Transverse colon (tissue), 4 donors: ENCODE data around the gene UHRF1. TPM values are rescaled to one million over a fixed set of nuclear protein-coding genes. Genes with fewer than 3 reads are reported as not detected.

Experiments
- DNase-seq: peaks from one replicate; pipeline ENCODE4 v3.0.0-alpha.2; 2019
- H3K27ac ChIP-seq, 4 donors: fragments of 200-600 bp; sonication (generic); 2 replicates each; pipeline ENCODE4 v1.5.1; 2016 to 2018; ENCODE audit warnings: inconsistent platforms in 4 of 4
- H3K27me3 ChIP-seq: fragments of 200-600 bp; sonication (generic); 2 replicates; pipeline ENCODE4 v1.5.1; 2017; ENCODE audit warnings: inconsistent platforms
- H3K36me3 ChIP-seq, 4 donors: fragments of 200-600 bp; sonication (generic); 2 replicates each; pipeline ENCODE4 v1.5.1; 2017 to 2019; ENCODE audit warnings: inconsistent platforms in 4 of 4
- H3K4me1 ChIP-seq, 4 donors: fragments of 200-600 bp; sonication (generic); 2 replicates each; pipeline ENCODE4 v1.5.1; 2017 to 2020; ENCODE audit warnings: inconsistent platforms in 4 of 4
- H3K4me3 ChIP-seq, 4 donors: fragments of 200-600 bp; sonication (generic); 1 replicate in 1 of 4; 2 replicates in 3 of 4; pipeline versions ENCODE4 v1.5.1 to v1.6.1; 2017 to 2019; ENCODE audit warnings: inconsistent platforms in 4 of 4
- H3K9me3 ChIP-seq, 2 donors: fragments of 200-600 bp; sonication (generic); 2 replicates each; pipeline ENCODE4 v1.5.1; 2017 to 2019; ENCODE audit warnings: inconsistent platforms in 2 of 2
- EP300 ChIP-seq: sonication (generic); formaldehyde crosslinking; IDR thresholded peaks from one replicate; pipeline ENCODE4 v1.6.1; 2017; ENCODE audit warnings: antibody characterized with exemption, low read depth
- POLR2A ChIP-seq: fragments of 450-650 bp; IDR thresholded peaks from one replicate; pipeline ENCODE4 v1.6.1; 2016; ENCODE audit warnings: antibody characterized with exemption, mild to moderate bottlenecking, moderate library complexity
- POLR2AphosphoS5 ChIP-seq, 3 donors: sonication (generic); formaldehyde crosslinking; IDR thresholded peaks; one replicate each; pipeline ENCODE4 v1.6.1; 2016; ENCODE audit warnings: antibody characterized with exemption in 3 of 3
- WGBS, 2 donors: methylation state at CpG; one replicate each; pipeline ENCODE4 v1.1.5; 2018; ENCODE audit warnings: low coverage in 1 of 2; 5-methylcytosine and 5-hydroxymethylcytosine counted together
- in situ Hi-C, 4 donors: fragments of 200-750 bp; cut with MboI; loops; one replicate each; pipeline versions ENCODE4 v1.15.0 to v1.15.1; 2017; ENCODE audit warnings: low sequenced_read_pairs in 3 of 4, low pct_ligation_motif_present in 1 of 4, low pct_unique_long_range_greater_than_20kb in 1 of 4
- intact Hi-C: fragments of 100-400 bp; cut with DNase I; formaldehyde crosslinking; loops from one replicate; pipeline ENCODE4 v1.15.1; 2023; ENCODE audit warnings: low total_unique reads
- total RNA-seq, 4 donors: library from RNA; depleted of rRNA; stranded (reverse); fragments of >200 nt; gene quantifications; one replicate each; pipeline ENCODE4 v1.1.0, GENCODE V29; 2016
- TF ChIP-seq, protein P1 (sequence below), 5 experiments: fragments of 200-600 bp in 3 of 5; fragments of 450-650 bp in 2 of 5; sonication (generic) in 3 of 5; IDR thresholded peaks; 1 replicate in 2 of 5; 2 replicates in 3 of 5; pipeline ENCODE4 v1.5.1; 2016 to 2017; ENCODE audit warnings: antibody characterized with exemption in 5 of 5, inconsistent platforms in 3 of 5, mild to moderate bottlenecking in 2 of 5, moderate library complexity in 1 of 5

The UHRF1 gene
- total RNA-seq, 4 donors from 2014 or later, result 2.9 to 41.2 (median 12.0) TPM

GRCh38 chr19:5000120-5000611 lies 90.9 kb downstream of the UHRF1 start:
- in situ Hi-C loops, result no loop called here
- WGBS, 2 donors, result 84 to 87% methylated on average over 6 of the region's 6 CpGs
- TF ChIP-seq POLR2A, result no peak
- no peak for DNase-seq
- H3K27me3 ChIP-seq, result no peaks in the 10 kb centered on the region
- H3K27ac ChIP-seq, result no peak overlapping the region
- intact Hi-C loops, result no loop called here
- no peaks in the 10 kb centered on the region for H3K9me3 ChIP-seq
- no peak overlapping the region for H3K4me3 ChIP-seq
- peaks cover 0 to 14% (median 10%) of the 10 kb centered on the region in 4 donors for H3K4me1 ChIP-seq
- no peaks in the 10 kb centered on the region for H3K36me3 ChIP-seq

- H3K27ac ChIP-seq, result no peak overlapping the region
- intact Hi-C loops, result no loop called here
- H3K4me1 ChIP-seq, result peaks cover 0 to 14% (median 10%) of the 10 kb centered on the region in 4 donors
- H3K9me3 ChIP-seq, result no peaks in the 10 kb centered on the region
- TF ChIP-seq, protein P1, sequence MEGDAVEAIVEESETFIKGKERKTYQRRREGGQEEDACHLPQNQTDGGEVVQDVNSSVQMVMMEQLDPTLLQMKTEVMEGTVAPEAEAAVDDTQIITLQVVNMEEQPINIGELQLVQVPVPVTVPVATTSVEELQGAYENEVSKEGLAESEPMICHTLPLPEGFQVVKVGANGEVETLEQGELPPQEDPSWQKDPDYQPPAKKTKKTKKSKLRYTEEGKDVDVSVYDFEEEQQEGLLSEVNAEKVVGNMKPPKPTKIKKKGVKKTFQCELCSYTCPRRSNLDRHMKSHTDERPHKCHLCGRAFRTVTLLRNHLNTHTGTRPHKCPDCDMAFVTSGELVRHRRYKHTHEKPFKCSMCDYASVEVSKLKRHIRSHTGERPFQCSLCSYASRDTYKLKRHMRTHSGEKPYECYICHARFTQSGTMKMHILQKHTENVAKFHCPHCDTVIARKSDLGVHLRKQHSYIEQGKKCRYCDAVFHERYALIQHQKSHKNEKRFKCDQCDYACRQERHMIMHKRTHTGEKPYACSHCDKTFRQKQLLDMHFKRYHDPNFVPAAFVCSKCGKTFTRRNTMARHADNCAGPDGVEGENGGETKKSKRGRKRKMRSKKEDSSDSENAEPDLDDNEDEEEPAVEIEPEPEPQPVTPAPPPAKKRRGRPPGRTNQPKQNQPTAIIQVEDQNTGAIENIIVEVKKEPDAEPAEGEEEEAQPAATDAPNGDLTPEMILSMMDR (IDR thresholded peaks at IDR 0.05), result peak; percentile 51 to 60 (median 55)
- TF ChIP-seq EP300, result no peak
- H3K36me3 ChIP-seq, result no peaks in the 10 kb centered on the region
- in situ Hi-C loops, result no loop called here
- 69% methylated on average over 3 of the region's 3 CpGs; no CpG with 5 or more reads in 1 of the 2 donors for WGBS, 2 donors
- H3K27me3 ChIP-seq, result no peaks in the 10 kb centered on the region
- DNase-seq, result no peak
- H3K4me3 ChIP-seq, result no peak overlapping the region
Observed at GRCh38 chr19:5001615-5002014, 92.3 kb downstream of the UHRF1 start.

GRCh38 chr19:5002143-5002542 lies 92.8 kb downstream of the UHRF1 start:
- 70 to 75% methylated on average over 3 to 4 of the region's 4 CpGs for WGBS, 2 donors
- Histone ChIP-seq H3K9me3 (no peaks in the 10 kb centered on the region), H3K4me3 (no peak overlapping the region), H3K4me1 (peaks cover 0 to 14% (median 10%) of the 10 kb centered on the region in 4 donors), H3K27ac (no peak overlapping the region), H3K27me3 (no peaks in the 10 kb centered on the region), H3K36me3 (no peaks in the 10 kb centered on the region)
- TF ChIP-seq, protein P1 (IDR thresholded peaks at IDR 0.05), result no peak
- TF ChIP-seq EP300 (no peak), POLR2AphosphoS5 (IDR thresholded peaks at IDR 0.05) (no peak), POLR2A (no peak)
- intact Hi-C loops (no loop called here), in situ Hi-C loops (no loop called here)
- no peak for DNase-seq

DNA sequence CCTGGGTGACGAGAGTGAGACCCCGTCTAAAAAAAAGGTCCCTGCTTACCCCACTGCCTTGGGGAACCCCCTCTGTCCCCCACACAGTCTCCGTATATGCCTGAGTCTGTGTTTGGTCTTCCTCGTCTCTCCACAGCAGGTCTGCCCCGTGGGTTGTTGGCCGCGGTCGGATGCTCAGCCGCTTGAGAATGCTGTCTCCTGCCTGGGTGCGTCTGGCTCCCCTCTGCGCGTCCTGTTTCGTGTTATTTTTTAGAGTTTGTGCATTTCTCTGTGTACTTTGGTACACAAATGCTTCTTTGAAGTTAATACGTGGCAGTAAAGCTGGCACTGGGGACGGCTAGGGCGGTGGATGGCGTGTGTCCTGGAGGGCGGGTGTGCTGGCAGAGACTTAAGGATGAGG lies 94.5 kb downstream of the UHRF1 start:
- TF ChIP-seq, protein P1 (IDR thresholded peaks at IDR 0.05), result no peak
- TF ChIP-seq POLR2AphosphoS5 (IDR thresholded peaks at IDR 0.05), result no peak
- TF ChIP-seq POLR2A, result no peak
- TF ChIP-seq EP300, result no peak
- no peak overlapping the region for H3K4me3 ChIP-seq
- in situ Hi-C loops (no loop called here), intact Hi-C loops (no loop called here)
- H3K9me3 ChIP-seq, result no peaks in the 10 kb centered on the region
- H3K27ac ChIP-seq, result no peak overlapping the region
- no peaks in the 10 kb centered on the region for H3K27me3 ChIP-seq
- 40 to 86% methylated on average over 1 to 18 of the region's 18 CpGs for WGBS, 2 donors
- peaks cover 0 to 14% (median 10%) of the 10 kb centered on the region in 4 donors for H3K4me1 ChIP-seq
- H3K36me3 ChIP-seq, result no peaks in the 10 kb centered on the region
- no peak for DNase-seq

DNA sequence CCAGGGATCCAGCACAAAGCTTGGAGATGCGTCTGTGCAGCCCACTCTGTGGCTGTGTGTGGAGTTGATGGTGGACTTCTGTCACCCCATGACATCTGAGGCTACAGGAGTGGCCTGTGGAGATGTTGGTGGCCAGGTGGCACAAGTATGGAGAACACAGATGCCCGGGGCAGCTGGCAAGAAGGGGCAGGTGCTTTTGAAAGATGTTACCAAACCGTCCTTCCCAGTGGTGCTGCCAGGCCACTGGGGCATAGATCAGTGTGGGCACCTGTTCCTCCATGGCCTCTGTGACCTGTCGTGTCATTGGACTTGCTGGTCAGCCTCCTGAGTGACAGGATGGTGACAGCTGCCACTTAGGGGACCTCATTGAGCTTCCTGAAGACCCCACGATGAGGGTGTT lies 95.8 kb downstream of the UHRF1 start:
- TF ChIP-seq, protein P1 (IDR thresholded peaks at IDR 0.05), result no peak
- TF ChIP-seq EP300, result no peak
- no peak for TF ChIP-seq POLR2A
- Histone ChIP-seq H3K9me3 (no peaks in the 10 kb centered on the region), H3K27ac (no peak overlapping the region), H3K4me3 (no peak overlapping the region), H3K27me3 (no peaks in the 10 kb centered on the region), H3K36me3 (no peaks in the 10 kb centered on the region), H3K4me1 (peaks cover 0 to 14% (median 10%) of the 10 kb centered on the region in 4 donors)
- 80% methylated on average over 5 of the region's 5 CpGs; no CpG with 5 or more reads in 1 of the 2 donors for WGBS, 2 donors
- DNase-seq, result no peak
- intact Hi-C loops, result no loop called here
- in situ Hi-C loops, result no loop called here
